Neuronal stem cell (in vitro differentiated cells): ENCODE results near the gene NDUFAB1.
A peak's percentile ranks its signal among the peaks of the same experiment; 100 is the strongest.

Experiments
- DNase-seq: peaks from one replicate; pipeline ENCODE4 v3.0.0-alpha.2; 2013; ENCODE audit warnings: low spot score
- H2AFZ ChIP-seq: one replicate; pipeline ENCODE4 v1.6.1; 2013; ENCODE audit warnings: mild to moderate bottlenecking, low read length, inconsistent platforms
- H2AK5ac ChIP-seq: 2 replicates; pipeline ENCODE4 v1.6.1; 2013; ENCODE audit warnings: low read depth, mild to moderate bottlenecking, inconsistent platforms, low read length, moderate library complexity, mixed read lengths
- H2BK120ac ChIP-seq: 2 replicates; pipeline ENCODE4 v1.6.1; 2013; ENCODE audit warnings: low read depth, mild to moderate bottlenecking, inconsistent platforms, low read length, moderate library complexity, mixed read lengths
- H2BK12ac ChIP-seq: one replicate; pipeline ENCODE4 v1.6.1; 2013; ENCODE audit warnings: low read length, inconsistent platforms
- H2BK15ac ChIP-seq: 2 replicates; pipeline ENCODE4 v1.6.1; 2013; ENCODE audit warnings: mild to moderate bottlenecking, low read length, inconsistent platforms, mixed read lengths
- H2BK5ac ChIP-seq: one replicate; pipeline ENCODE4 v1.6.1; 2013; ENCODE audit warnings: inconsistent platforms, mild to moderate bottlenecking, low read length, moderate library complexity
- H3K14ac ChIP-seq: one replicate; pipeline ENCODE4 v1.6.1; 2013; ENCODE audit warnings: low read length, inconsistent platforms
- H3K18ac ChIP-seq: 2 replicates; pipeline ENCODE4 v1.6.1; 2013; ENCODE audit warnings: low read length, inconsistent platforms
- H3K23ac ChIP-seq: 2 replicates; pipeline ENCODE4 v1.6.1; 2013; ENCODE audit warnings: low read depth, mild to moderate bottlenecking, mixed read lengths, low read length, inconsistent platforms; ENCODE audit not compliant: poor library complexity
- H3K27ac ChIP-seq: replicated peaks from 3 replicates; pipeline ENCODE4 v1.5.1; 2013; ENCODE audit warnings: low read length, inconsistent platforms
- H3K27me3 ChIP-seq, 3 experiments: 2 replicates each; pipeline ENCODE4 v1.6.1; 2013; ENCODE audit warnings: low read length in 3 of 3, mild to moderate bottlenecking in 2 of 3, inconsistent platforms in 1 of 3, low read depth in 1 of 3, mixed read lengths in 1 of 3, moderate library complexity in 1 of 3; ENCODE audit not compliant: control insufficient read depth in 3 of 3, insufficient read depth in 3 of 3
- H3K36me3 ChIP-seq, 2 donors: replicated peaks in 1 of 2; 2 replicates each; pipeline ENCODE4 v1.6.1; 2013; ENCODE audit warnings: low read length in 2 of 2; ENCODE audit not compliant: control insufficient read depth in 2 of 2, insufficient read depth in 2 of 2
- H3K4ac ChIP-seq: 2 replicates; pipeline ENCODE4 v1.6.1; 2013; ENCODE audit warnings: inconsistent platforms, mild to moderate bottlenecking, low read length, moderate library complexity
- H3K4me1 ChIP-seq, 2 donors: 1 replicate in 1 of 2; 2 replicates in 1 of 2; pipeline ENCODE4 v1.6.1; 2013; ENCODE audit warnings: low read length in 2 of 2, low read depth in 1 of 2; ENCODE audit not compliant: control insufficient read depth in 2 of 2, insufficient read depth in 1 of 2
- H3K4me2 ChIP-seq: one replicate; pipeline ENCODE4 v1.6.1; 2013; ENCODE audit warnings: mild to moderate bottlenecking, low read length, inconsistent platforms; ENCODE audit not compliant: insufficient read depth, poor library complexity, severe bottlenecking
- H3K4me3 ChIP-seq, 2 donors: 2 replicates each; pipeline ENCODE4 v1.5.1; 2013; ENCODE audit warnings: low read length in 2 of 2, mild to moderate bottlenecking in 2 of 2, inconsistent platforms in 1 of 2, moderate library complexity in 1 of 2
- H3K79me1 ChIP-seq: one replicate; pipeline ENCODE4 v1.6.1; 2013; ENCODE audit warnings: low read depth, mild to moderate bottlenecking, inconsistent platforms, low read length, moderate library complexity
- H3K9ac ChIP-seq: one replicate; pipeline ENCODE4 v1.6.1; 2013; ENCODE audit warnings: mild to moderate bottlenecking, low read depth, low read length, inconsistent platforms; ENCODE audit not compliant: poor library complexity
- H3K9me3 ChIP-seq, 2 donors: replicated peaks in 1 of 2; 2 replicates each; pipeline versions ENCODE3 to v1.6.1; 2013; ENCODE audit warnings: low read length in 2 of 2, mild to moderate bottlenecking in 2 of 2, inconsistent platforms in 1 of 2, low read depth in 1 of 2, mixed read lengths in 1 of 2, moderate library complexity in 1 of 2; ENCODE audit not compliant: control insufficient read depth in 2 of 2, insufficient read depth in 1 of 2
- H4K8ac ChIP-seq: one replicate; pipeline ENCODE4 v1.6.1; 2013; ENCODE audit warnings: low read depth, mild to moderate bottlenecking, inconsistent platforms, low read length, moderate library complexity
- H4K91ac ChIP-seq: one replicate; pipeline ENCODE4 v1.6.1; 2013; ENCODE audit warnings: low read length, low read depth, mild to moderate bottlenecking, inconsistent platforms; ENCODE audit not compliant: poor library complexity
- WGBS, 2 donors: extraction: QIAGEN DNeasy Blood & Tissue Kit; methylation state at CpG; one replicate each; pipeline ENCODE4 v1.1.7; 2013; ENCODE audit warnings: missing lambda C conversion rate in 2 of 2, mixed read lengths in 1 of 2; ENCODE audit not compliant: insufficient read length in 2 of 2, insufficient replicate concordance in 1 of 2; ENCODE audit errors: extremely low coverage in 2 of 2; 5-methylcytosine and 5-hydroxymethylcytosine counted together

The NDUFAB1 gene

DNA sequence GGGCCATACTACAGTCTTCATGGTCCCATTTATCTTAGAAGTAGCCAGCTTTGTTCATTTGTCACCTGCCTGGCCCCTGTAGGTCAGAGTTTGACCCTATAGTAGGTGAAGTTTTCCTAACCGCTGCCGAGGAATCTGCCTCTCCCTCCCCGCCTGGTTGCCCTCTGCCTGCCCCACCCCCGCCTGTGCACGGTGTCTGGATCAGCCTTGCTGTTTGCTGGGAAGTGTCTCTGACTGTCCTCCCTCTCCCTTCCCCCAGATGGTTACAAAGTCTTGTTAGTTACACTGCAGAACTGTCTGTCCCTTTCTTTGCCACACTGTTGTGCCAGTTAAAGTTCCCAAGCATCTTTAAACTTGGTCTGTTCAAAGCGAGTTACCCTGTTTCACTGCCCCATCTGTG, 32.9 kb downstream of the NDUFAB1 start:
- no peak overlapping the region for H2AFZ ChIP-seq
- H3K9me3 ChIP-seq, result no peaks in the 10 kb centered on the region
- no peak overlapping the region for H4K8ac ChIP-seq
- no peak overlapping the region for H3K4me2 ChIP-seq
- no peak overlapping the region for H3K4ac ChIP-seq
- H2AK5ac ChIP-seq, result no peak overlapping the region
- H4K91ac ChIP-seq, result no peak overlapping the region
- no peak overlapping the region for H2BK120ac ChIP-seq
- H2BK15ac ChIP-seq, result no peak overlapping the region
- no peaks in the 10 kb centered on the region for H3K79me1 ChIP-seq
- no peaks in the 10 kb centered on the region for H3K27me3 ChIP-seq
- no CpG with 5 or more reads among the region's 6 CpGs for WGBS, 2 donors
- H3K23ac ChIP-seq, result no peak overlapping the region
- H3K14ac ChIP-seq, result no peak overlapping the region
- H3K27ac ChIP-seq, result no peak overlapping the region
- H3K4me1 ChIP-seq, result no peaks in the 10 kb centered on the region
- no peak for DNase-seq
- H2BK5ac ChIP-seq, result no peak overlapping the region
- no peak overlapping the region for H3K9ac ChIP-seq
- H3K18ac ChIP-seq, result no peak overlapping the region
- H2BK12ac ChIP-seq, result no peak overlapping the region
- no peak overlapping the region for H3K4me3 ChIP-seq
- H3K36me3 ChIP-seq, result peaks cover 55 to 94% of the 10 kb centered on the region in 2 donors

DNA sequence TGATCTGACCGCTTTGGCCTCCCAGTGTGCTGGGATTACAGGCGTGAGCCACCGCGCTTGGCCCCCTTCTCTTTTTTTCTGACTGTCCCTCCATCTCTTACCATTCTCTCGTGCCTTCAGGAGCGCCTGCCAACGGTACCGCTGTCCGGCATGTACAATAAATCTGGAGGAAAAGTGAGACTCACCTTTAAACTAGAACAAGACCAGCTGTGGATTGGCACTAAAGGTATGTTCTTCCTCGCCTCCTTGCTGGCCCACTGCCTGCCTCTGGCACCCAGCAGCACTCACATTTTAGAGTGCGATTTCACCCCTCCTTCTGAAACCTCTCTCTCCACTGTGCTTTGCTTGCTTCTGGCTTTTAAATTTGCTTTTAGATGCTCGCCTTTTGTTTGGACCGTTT, 33.6 kb downstream of the NDUFAB1 start:
- peaks cover 52 to 87% of the 10 kb centered on the region in 2 donors for H3K36me3 ChIP-seq
- no CpG with 5 or more reads among the region's 13 CpGs for WGBS, 2 donors
- no peak overlapping the region for H3K18ac ChIP-seq

DNA sequence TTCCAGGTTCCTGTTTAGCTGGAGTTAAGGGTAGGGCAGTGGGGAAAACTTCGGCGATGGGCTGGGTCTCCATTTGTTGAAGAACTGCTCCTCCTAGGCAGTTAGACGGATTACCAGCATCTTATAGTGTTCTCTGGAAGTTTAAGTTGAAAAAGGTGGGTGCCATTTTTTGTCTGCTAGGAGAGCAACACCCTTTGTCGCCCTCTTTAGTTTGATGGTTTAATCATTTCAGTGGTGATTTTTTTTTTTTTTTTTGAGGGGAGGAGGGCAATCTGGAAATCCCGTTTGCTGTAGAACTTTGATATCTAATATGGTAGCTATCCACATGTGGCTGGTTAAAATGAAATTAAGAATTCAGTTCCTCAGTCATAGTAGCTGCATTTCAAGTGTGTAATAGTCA, 34.5 kb downstream of the NDUFAB1 start:
- peaks cover 7% of the 10 kb centered on the region for H3K79me1 ChIP-seq
- H3K4me2 ChIP-seq, result no peak overlapping the region
- no peak for DNase-seq
- H3K27ac ChIP-seq, result no peak overlapping the region
- no peak overlapping the region for H2BK120ac ChIP-seq
- H3K4ac ChIP-seq, result no peak overlapping the region
- no peak overlapping the region for H3K9ac ChIP-seq
- no peak overlapping the region for H3K14ac ChIP-seq
- no peak overlapping the region for H3K18ac ChIP-seq
- H2AFZ ChIP-seq, result no peak overlapping the region
- no peak overlapping the region for H3K4me3 ChIP-seq
- peaks cover 45 to 78% of the 10 kb centered on the region in 2 donors for H3K36me3 ChIP-seq
- H3K23ac ChIP-seq, result no peak overlapping the region
- H3K4me1 ChIP-seq, result no peaks in the 10 kb centered on the region
- H3K27me3 ChIP-seq, result no peaks in the 10 kb centered on the region
- H2BK5ac ChIP-seq, result no peak overlapping the region
- WGBS, 2 donors, result no CpG with 5 or more reads among the region's 5 CpGs
- H4K8ac ChIP-seq, result no peak overlapping the region
- H2BK12ac ChIP-seq, result no peak overlapping the region
- H3K9me3 ChIP-seq, result no peaks in the 10 kb centered on the region
- H4K91ac ChIP-seq, result no peak overlapping the region
- H2AK5ac ChIP-seq, result no peak overlapping the region
- H2BK15ac ChIP-seq, result no peak overlapping the region

More for the DNA sequence above, 33.6 kb downstream of the NDUFAB1 start:
- Histone ChIP-seq H2BK15ac (no peak overlapping the region), H4K91ac (no peak overlapping the region), H3K4me2 (no peak overlapping the region), H2BK5ac (no peak overlapping the region), H3K4me3 (peak overlapping the region in 1 of 2 donors; percentile 13), H3K27me3 (no peaks in the 10 kb centered on the region), H2AFZ (no peak overlapping the region), H3K14ac (no peak overlapping the region), H3K79me1 (peaks cover 3% of the 10 kb centered on the region), H3K27ac (no peak overlapping the region), H2BK12ac (no peak overlapping the region), H3K9me3 (no peaks in the 10 kb centered on the region), H3K9ac (no peak overlapping the region), H3K23ac (no peak overlapping the region), H2BK120ac (no peak overlapping the region), H3K4me1 (no peaks in the 10 kb centered on the region), H4K8ac (no peak overlapping the region), H2AK5ac (no peak overlapping the region), H3K4ac (no peak overlapping the region)
- DNase-seq, result no peak

DNA sequence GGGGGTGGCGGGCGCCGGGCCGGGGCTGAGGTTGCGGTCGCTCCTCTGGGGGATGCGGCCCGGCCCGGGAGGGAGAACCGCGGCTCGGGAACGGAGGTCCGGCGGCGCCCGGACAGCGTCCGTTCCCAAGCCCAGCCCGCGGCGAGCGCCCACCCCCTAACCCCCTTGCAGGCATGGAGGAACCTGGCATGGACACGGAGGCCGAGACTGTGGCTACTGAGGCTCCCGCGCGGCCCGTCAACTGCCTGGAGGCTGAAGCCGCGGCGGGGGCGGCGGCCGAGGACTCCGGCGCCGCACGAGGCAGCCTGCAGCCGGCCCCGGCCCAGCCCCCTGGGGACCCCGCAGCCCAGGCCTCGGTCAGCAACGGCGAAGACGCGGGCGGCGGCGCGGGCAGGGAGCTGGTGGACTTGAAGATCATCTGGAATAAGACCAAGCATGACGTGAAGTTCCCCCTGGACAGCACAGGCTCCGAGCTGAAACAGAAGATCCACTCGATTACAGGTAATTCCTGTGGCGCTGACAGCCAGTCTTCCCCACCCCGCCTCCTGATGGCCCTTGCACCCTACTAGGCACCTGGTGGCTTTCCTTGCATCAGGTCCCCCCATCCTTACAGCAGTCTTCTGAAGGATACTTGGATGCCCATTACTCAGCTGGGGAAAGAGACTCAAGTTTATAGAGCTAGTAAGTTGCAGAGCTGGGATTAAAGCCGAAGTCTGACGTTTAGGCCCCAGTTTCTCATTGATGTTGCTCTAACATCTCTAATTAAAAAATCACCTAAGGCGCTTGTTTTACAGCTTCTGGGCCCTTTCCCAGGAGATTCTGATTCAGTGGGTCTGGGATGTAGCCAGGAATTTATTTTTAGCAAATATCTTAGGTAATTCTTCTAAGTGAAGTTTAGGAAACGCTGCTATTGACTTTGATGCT, 38.1 kb downstream of the NDUFAB1 start:
- H3K4me1 ChIP-seq, result peaks cover 0 to 1% of the 10 kb centered on the region in 2 donors
- no peak overlapping the region for H2BK12ac ChIP-seq
- H2AK5ac ChIP-seq, result peak overlapping the region; percentile 49
- no CpG with 5 or more reads among the region's 60 CpGs for WGBS, 2 donors
- H3K9me3 ChIP-seq, result no peaks in the 10 kb centered on the region
- H2BK15ac ChIP-seq, result no peak overlapping the region
- DNase-seq, result no peak
- no peak overlapping the region for H4K8ac ChIP-seq
- no peak overlapping the region for H3K4ac ChIP-seq
- H3K14ac ChIP-seq, result no peak overlapping the region
- no peak overlapping the region for H2BK120ac ChIP-seq
- H3K27me3 ChIP-seq, result no peaks in the 10 kb centered on the region
- peak overlapping the region; percentile 67 to 96 for H3K4me3 ChIP-seq
- no peak overlapping the region for H4K91ac ChIP-seq
- peak overlapping the region; percentile 95 for H2AFZ ChIP-seq
- H3K79me1 ChIP-seq, result peaks cover 7% of the 10 kb centered on the region
- peak overlapping the region; percentile 95 for H3K23ac ChIP-seq
- H3K18ac ChIP-seq, result peak overlapping the region; percentile 92
- H3K36me3 ChIP-seq, result peaks cover 25 to 56% of the 10 kb centered on the region in 2 donors
- peak overlapping the region; percentile 60 for H3K27ac ChIP-seq
- peak overlapping the region; percentile 72 for H3K4me2 ChIP-seq
- peak overlapping the region; percentile 89 for H2BK5ac ChIP-seq
- H3K9ac ChIP-seq, result peak overlapping the region; percentile 91
